Measurements from ENCODE around the gene CCDC78.

CCDC78 gene

DNA sequence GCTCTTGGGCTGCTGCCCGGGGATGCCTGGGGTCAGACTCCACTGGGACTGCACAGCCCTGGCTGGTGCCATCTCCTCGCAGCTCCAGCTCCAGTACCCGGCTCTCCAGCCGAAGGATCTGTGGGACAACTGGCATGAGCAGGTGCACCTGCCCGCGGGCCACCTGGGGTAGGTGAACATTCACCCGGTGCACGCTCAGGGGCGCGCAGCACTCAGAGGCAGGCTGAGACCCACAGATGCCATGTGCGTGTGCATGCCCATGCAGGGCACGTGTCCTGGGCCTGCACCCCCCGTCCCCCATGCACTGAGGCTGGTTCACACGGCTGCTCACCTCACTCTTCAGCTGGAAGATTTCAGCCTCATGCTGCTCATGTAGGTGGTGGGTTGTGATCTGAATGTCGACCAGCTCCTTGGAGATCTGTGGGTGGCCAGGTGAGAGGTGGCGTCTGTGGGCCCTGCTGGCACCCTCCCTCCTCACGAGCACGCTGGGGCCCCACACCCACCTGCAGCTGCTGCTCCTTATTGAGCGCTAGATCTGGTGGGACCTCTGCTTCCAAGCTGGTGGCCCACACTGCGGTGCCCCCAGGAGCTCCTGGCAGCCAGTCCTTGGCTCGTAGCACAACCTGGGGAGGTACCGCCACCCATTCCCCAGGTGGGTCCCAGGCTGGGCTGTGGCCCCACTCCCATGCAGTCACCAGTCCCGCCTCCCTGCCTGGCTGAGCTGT, 618 bp downstream of the CCDC78 start:
- no peak for DNase-seq (ENCODE audit: extremely low read depth in 1 of 2, low read depth in 1 of 2)

DNA sequence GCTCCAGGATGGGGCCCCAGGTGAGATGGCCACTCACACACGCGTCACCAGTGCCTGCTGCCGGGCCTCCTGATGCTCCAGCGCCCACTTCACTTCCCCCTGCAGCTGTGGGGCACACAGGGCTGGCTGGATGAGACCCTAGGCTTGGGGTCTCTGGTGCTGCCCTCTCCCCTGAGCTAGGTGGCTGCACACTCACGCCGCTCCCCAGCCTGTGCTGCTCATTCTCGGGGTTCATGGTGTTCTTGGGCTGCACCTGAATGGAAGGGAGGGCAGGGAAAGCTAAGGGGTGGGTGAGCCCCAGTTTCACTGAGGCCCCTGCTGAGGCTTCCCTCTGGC, 1.2 kb downstream of the CCDC78 start:
- DNase-seq (ENCODE audit: extremely low read depth in 1 of 2, low read depth in 1 of 2) = no peak

DNA sequence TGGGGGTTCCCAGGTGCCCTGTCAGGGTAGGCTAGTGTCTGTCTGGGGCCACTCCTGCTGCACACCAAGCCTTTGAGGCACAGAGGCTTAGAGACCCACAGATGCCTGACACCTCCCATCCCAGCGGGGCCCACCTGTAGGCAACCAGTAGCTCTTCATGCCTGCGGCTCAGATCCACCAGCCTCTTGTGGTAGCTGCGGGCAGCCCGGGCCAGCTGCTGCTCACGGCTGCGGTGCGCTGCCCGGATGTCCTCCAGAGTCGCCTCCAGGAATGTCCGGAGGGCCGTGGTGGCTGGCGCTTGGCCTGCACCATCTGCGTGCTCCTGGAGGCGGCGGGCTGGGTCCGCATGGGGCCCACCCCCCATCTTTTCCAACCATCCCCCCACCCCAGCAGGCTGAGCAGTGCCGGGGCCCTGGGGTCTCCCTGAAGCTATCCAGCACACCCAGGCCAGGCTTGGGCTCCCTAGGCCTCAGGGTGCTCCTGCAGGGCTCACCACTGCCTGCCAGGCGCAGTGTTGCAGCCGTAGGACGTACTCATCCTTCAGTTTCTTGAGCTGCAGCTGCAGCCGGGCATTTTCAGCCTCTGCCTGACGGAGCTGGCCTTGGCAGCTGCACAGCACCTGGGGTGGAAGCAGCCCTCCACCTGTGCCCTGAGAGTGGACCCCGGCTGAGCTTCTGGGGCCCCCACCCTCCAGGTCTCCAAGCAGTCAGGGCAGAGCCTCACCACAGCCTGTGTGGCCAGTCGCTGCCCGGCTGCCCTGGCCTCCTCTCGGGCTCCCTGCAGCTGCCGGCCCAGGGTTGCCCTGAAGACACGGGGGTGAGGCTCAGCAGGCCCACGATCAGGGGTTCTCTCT, 1.8 kb downstream of the CCDC78 start:
- DNase-seq (ENCODE audit: extremely low read depth in 1 of 2, low read depth in 1 of 2) = no peak

DNA sequence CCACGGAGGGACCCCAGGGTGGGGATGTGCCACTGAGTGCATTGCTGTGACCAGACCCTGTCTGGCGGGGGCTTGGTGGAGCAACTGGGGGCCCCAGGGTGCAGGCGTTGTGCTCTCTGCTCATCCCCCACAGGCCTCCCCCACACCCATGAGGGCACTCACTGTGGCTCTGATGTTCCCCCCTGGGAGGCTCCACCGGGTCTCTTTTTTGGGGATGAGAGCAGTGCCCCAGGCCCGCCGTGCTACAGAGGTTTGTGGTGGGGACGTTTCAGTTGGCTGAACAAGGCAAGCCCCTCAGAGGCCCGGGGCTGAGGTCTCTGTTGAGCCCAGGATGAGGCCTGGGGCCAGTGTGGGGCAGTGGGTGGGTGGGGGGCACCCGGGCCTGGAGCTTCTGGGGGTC, 2.5 kb downstream of the CCDC78 start:
- no peak for DNase-seq (ENCODE audit: extremely low read depth in 1 of 2, low read depth in 1 of 2)

DNA sequence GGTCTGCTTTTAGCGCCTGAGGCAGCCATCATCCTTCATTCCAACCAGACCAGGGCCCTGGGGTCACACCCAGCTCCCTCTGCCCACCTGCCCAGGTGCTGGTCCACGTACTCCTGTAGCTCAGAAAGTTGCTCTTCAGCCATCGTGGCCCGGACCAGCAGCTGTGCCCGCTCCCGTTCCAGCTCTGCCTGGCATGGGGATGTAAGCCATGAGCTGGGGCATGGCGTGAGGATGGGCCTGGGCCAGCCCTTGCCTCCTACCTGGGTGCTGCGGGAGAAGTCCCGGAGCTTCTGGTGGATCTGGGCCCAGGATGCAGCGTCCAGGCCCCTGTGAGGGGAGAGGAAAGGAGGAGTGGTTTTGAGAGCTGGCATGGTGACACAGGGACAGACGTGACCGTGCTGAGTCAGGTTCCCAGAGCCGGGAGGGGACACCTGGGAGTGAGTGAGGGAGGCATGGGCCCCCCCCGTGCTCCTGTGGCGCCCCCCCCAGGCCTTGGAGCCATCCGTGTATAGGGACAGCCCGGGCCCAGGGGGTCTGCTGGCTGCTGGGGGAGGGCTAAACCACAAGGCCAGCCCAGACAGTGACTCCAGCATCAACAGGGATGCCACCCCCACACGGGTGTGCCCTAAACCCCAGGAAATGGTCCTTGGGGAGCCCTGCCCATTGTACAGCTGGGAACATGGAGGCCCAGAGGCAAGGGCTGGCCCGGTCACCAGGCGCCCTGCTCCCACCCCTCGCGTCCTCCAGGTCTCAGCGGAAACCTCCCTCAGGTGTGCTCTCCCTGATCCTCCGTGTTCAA, 3.2 kb downstream of the CCDC78 start:
- DNase-seq (ENCODE audit: extremely low read depth in 1 of 2, low read depth in 1 of 2) = no peak

GRCh38 chr16:721765-722540, 4.3 kb downstream of the CCDC78 start:
- DNase-seq (ENCODE audit: extremely low read depth in 1 of 2, low read depth in 1 of 2) = no peak

DNA sequence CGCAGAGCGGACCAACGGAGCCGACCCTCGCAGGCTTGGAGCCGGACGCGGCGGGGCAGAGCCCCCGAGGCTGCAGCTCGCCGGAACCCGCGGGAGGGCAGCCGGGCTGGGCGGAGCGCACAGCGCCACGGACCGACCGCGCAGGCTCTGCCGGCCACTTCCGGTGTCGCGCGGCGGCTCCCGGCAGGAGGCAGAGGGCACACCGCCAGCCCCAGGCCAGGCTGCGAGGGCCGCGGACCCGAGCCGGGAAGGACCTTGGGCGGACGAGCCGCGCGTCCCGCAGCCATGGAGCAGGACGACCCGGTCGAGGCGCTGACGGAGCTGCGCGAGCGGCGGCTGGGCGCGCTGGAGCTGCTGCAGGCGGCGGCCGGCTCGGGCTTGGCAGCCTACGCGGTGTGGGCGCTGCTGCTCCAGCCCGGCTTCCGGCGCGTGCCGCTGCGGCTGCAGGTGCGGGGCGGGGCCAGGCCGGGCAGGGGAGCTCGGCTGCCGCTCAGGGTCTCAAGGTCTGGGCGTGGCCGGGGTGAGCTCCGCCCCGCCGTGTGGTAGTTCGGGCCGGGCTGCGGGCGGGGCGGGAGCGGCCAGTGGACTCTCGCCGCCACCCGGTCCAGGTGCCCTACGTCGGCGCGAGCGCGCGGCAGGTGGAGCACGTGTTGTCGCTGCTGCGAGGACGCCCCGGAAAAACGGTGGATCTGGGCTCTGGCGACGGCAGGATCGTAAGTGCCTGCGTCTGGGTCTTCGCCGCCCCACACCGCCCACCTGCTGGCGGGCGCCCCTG, 5.1 kb downstream of the CCDC78 start, which contains the start of gene ANTKMT:
Gene ANTKMT (plus strand): TSS at position 157 of the 775 bp plus-strand sequence. CDS start 129 bp downstream, at position 286.
- peak; percentile 74 to 76 for DNase-seq (ENCODE audit: extremely low read depth in 1 of 2, low read depth in 1 of 2)

- DNase-seq (ENCODE audit: extremely low read depth in 1 of 2, low read depth in 1 of 2) = no peak
Observed at GRCh38 chr16:720447-720989, 5.7 kb downstream of the CCDC78 start.

- no peak for DNase-seq (ENCODE audit: extremely low read depth in 1 of 2, low read depth in 1 of 2)
Observed at GRCh38 chr16:719815-720446, 6.3 kb downstream of the CCDC78 start.

DNA sequence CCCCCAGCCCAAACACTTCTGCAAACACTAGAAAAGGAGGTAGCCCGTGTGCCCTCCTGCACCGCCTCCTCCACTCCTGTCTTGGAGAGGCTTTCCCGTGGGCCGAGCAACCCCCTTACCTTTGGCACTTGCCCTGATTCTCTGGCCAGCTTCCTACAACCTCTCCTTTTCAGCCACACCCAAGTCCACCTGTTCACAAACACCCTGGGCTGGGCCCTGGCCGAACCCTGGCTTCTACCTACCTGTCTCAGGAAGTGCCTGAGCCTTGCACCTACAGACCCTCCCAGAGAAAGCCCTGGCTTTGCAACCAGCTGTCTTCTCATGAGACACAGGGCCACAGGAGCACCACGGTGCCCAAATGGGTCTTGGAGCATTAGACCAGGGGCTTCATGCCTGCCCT, 7.3 kb downstream of the CCDC78 start:
- no peak for DNase-seq (ENCODE audit: extremely low read depth in 1 of 2, low read depth in 1 of 2)

- no peak for DNase-seq (ENCODE audit: extremely low read depth in 1 of 2, low read depth in 1 of 2)
Observed at GRCh38 chr16:718389-718788, 7.9 kb downstream of the CCDC78 start.

- DNase-seq (ENCODE audit: extremely low read depth in 1 of 2, low read depth in 1 of 2) = no peak
Observed at GRCh38 chr16:717450-718245, 8.6 kb downstream of the CCDC78 start.

- no peak for DNase-seq (ENCODE audit: extremely low read depth in 1 of 2, low read depth in 1 of 2)
Observed at GRCh38 chr16:716768-717325, 9.4 kb downstream of the CCDC78 start.

DNA sequence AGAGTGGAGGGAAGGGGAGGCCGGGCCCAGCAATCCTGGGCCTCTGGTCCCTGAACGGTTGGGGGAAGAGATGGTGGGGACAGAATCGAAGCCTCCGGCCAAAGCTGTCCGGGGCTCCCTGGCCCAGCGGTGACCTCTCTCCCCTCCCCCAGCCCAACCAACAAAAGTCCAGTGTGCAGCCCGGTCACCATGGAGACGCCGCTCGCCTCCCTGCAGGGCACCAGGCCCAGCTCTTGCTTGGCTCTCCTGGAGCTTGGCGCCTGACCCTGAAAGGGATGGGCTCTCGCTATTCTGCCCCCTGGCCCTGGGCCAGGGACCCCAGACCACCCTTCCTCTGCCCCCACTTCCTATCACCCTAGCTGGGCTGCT, 10.1 kb downstream of the CCDC78 start:
- no peak for DNase-seq (ENCODE audit: extremely low read depth in 1 of 2, low read depth in 1 of 2)

GRCh38 chr16:715477-716199, 10.6 kb downstream of the CCDC78 start:
- no peak for DNase-seq (ENCODE audit: extremely low read depth in 1 of 2, low read depth in 1 of 2)

DNA sequence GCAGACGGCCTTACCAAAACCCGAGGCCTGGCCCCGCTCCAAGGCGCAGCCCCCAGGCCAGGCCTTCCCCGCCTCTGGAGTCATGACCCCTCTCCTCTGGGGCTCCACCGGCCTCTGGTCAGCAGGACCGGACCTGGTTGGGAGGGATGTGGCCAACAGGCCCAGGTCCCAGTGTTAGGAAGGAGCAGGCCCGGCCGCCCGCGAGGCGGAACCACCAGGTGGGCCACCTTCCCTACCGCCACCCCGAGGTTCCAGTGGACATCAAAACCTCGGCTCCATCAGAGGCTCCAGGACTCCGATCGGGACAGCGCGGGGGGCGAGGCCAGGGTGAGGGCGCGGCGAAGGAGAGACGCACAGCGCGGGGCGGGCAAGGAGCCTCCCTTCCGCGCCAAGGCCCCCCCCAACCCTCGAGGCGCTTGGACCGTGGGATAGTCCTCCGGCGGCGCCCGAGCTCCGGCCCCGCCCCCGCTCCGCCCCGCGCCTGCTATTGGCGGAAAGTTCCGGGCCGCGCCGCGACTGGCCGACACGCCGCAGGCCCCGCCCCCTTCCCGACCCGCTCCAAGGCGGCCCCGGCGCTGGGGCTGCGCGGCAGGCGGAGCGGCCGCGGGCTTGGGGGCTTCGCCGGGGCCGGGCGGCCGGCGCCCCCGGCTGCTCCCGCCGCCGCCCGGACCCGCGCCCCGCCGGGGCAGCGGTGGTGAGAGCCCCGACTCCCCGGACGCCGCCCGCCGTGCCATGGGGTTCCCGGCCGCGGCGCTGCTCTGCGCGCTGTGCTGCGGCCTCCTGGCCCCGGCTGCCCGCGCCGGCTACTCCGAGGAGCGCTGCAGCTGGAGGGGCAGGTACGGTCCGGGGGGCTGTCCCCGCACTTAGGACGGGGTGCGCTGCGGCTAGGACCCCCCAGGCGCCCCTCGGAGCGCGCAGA, 11.4 kb downstream of the CCDC78 start, which contains the start of gene METRN:
Gene METRN (plus strand): TSS at position 561 of the 919 bp plus-strand sequence. CDS start 172 bp downstream, at position 733.
- DNase-seq (ENCODE audit: extremely low read depth in 1 of 2, low read depth in 1 of 2) = peak; percentile 83 to 84

All from stimulated activated CD8-positive, alpha-beta memory T cell treated with anti-CD3 and anti-CD28 coated beads, Interleukin-7, amount 100 ng/mL, for 48 hours (primary cell).